GM20000 (cell line): ENCODE results near the gene DARS1.
A peak's percentile ranks its signal among the peaks of the same experiment; 100 is the strongest.

Experiments
- DNase-seq: peaks from one replicate; pipeline ENCODE4 v3.0.0; 2012; ENCODE audit warnings: low spot score
- CTCF ChIP-seq: IDR thresholded peaks from 2 replicates; pipeline ENCODE4 v1.5.1; 2012; ENCODE audit warnings: mild to moderate bottlenecking, control low read depth; ENCODE audit errors: extremely low read depth, missing control alignments

Gene DARS1

DNA sequence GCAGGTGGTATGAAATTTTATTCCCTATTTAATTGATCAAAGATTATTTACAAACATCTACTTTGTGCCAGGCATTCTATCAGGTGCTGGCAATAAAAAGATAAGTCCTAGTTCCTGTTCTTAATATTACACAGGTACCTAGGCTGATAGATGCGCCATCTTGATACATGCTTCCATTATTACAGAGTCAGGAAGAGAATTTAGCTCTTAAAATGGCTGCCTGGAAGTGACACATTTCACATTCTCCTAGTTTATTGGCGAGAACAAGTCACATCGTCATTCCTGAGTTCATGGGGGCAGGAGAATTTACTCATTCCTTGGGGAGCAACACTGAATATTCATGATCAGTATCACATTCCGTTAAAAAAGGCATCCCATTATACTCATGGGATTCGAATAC is 1.1 kb upstream of the DARS1 start:
- TF ChIP-seq CTCF, result no peak

GRCh38 chr2:135985826-135986393 is 484 bp upstream of the DARS1 start:
- DNase-seq, result peak; percentile 63
- TF ChIP-seq CTCF, result no peak

More for the DNA sequence above, 1.1 kb upstream of the DARS1 start:
- DNase-seq, result no peak

DNA sequence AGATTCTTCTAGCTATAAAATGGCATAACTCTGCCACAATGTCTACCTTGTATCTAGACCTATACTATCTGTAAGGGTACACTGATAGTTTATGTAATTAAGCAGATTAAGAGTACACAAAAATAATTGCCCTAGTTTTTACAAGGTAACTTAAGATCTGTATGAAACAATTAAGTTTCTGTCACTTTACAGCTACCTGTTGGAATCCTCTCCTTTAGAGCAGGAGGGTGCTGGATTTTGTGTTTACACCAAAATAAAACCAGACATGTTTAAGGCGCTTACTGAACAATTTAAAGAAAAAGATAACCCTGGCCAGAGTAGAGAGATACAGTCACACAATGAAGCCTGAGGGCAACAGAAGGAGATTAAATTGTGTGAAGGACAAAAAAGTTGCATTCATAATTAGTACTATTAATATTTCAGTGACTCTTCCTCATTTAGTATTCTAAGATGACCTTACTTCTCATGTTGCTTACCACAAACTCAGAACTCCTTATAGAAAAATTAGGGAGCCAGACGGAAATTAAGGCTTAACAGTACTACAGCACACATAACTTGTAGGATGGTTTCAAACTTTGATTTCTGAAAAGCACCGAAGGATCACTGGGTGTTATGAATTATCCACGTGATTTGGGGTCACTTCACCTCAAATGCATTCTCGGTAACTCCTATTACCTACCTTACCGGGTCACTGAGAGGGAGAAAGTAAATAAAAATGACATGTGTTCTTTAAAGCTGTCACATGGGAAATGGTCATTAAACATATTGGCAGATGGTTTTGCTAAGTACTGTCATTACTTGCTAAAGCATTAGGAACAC is 1.0 kb downstream of the DARS1 start:
- peak; percentile 54 for DNase-seq

GRCh38 chr2:135980434-135981079 is 4.9 kb downstream of the DARS1 start:
- TF ChIP-seq CTCF, result no peak
- no peak for DNase-seq

More for the DNA sequence above, 1.0 kb downstream of the DARS1 start:
- no peak for TF ChIP-seq CTCF

DNA sequence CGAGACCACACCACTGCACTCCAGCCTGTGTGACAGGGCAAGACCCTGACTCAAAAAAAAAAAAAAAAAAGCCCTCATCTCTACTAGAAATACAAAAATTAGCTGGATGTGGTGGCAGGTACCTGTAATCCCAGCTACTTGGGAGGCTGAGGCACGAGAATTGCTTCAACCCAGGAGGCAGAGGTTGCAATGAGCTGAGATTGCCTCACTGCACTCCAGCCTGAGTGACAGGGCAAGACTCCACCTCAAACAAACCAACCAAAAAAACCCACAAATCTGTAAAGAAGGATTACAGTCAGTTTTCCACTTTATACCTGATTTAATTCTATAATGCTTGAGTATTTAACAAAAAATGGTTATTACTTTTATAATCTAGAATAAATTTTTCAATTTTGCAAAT is 9.7 kb downstream of the DARS1 start:
- no peak for DNase-seq
- no peak for TF ChIP-seq CTCF

DNA sequence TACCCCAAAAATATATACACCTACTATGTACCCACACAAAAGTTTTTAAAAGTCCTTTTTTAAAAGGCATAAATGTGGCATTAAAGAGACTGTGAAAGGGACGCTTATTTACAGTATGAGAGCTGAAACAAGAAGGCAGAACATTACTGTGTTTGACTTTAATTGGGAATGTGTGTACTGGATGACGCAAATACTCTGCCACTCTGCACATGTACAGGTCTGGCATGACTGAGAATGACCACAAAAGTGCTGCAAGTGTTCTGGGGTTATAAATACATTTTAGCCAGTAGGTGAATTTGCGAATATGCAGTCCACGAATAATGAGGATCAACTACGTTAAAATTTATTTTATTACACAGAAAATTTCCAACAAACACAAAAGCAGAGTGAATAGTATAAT is 11.4 kb downstream of the DARS1 start:
- DNase-seq, result no peak
- no peak for TF ChIP-seq CTCF

GRCh38 chr2:135969655-135970387 is 15.6 kb downstream of the DARS1 start:
- no peak for TF ChIP-seq CTCF

More at GRCh38 chr2:135969655-135970387, 15.6 kb downstream of the DARS1 start:
- no peak for DNase-seq
